Glutamatergic neuron (in vitro differentiated cells): ENCODE results near the gene TCF7. TPM values are rescaled to one million over a fixed set of nuclear protein-coding genes. Genes with fewer than 3 reads are reported as not detected.

Source experiments
- DNase-seq: peaks from one replicate; pipeline ENCODE4 v3.0.0; 2022
- H3K27ac Mint-ChIP-seq: one replicate; pipeline ENCODE4 v1.8.0; 2020; ENCODE audit warnings: mild to moderate bottlenecking, mixed read lengths, inconsistent platforms; ENCODE audit not compliant: unreplicated experiment
- H3K27me3 Mint-ChIP-seq: one replicate; pipeline ENCODE4 v1.8.0; 2020; ENCODE audit warnings: mild to moderate bottlenecking, moderate library complexity, mixed read lengths, inconsistent platforms; ENCODE audit not compliant: unreplicated experiment
- H3K36me3 Mint-ChIP-seq: one replicate; pipeline ENCODE4 v1.8.0; 2020; ENCODE audit warnings: mild to moderate bottlenecking, mixed read lengths, inconsistent platforms; ENCODE audit not compliant: unreplicated experiment
- H3K4me1 Mint-ChIP-seq: one replicate; pipeline ENCODE4 v1.8.0; 2020; ENCODE audit warnings: mild to moderate bottlenecking, low read depth, mixed read lengths, inconsistent platforms; ENCODE audit not compliant: unreplicated experiment
- H3K4me3 Mint-ChIP-seq: one replicate; pipeline ENCODE4 v1.8.0; 2020; ENCODE audit warnings: mild to moderate bottlenecking, mixed read lengths, inconsistent platforms; ENCODE audit not compliant: unreplicated experiment
- H3K9me3 Mint-ChIP-seq: one replicate; pipeline ENCODE4 v1.8.0; 2020; ENCODE audit warnings: mild to moderate bottlenecking, moderate library complexity, mixed read lengths, inconsistent platforms; ENCODE audit not compliant: unreplicated experiment
- CTCF ChIP-seq: fragments of 200-600 bp; sonication (generic); IDR thresholded peaks from one replicate; pipeline ENCODE4 v1.5.0; 2021; ENCODE audit not compliant: partially characterized antibody, unreplicated experiment
- total RNA-seq: library from RNA; stranded (reverse); fragmentation: NEBNext Ultra II Directional; extraction: Animal tissue kit (Norgen Biotek cat#: 25700); gene quantifications from one replicate; pipeline ENCODE4 v1.2.1, GENCODE V29; 2021; ENCODE audit not compliant: unreplicated experiment

TCF7 gene
- total RNA-seq, 1 donor from 2014 or later: 5.8 TPM

GRCh38 chr5:134084570-134084969 is 29.9 kb upstream of the TCF7 start:
- Mint-ChIP-seq H3K4me3 (no peak overlapping the region), H3K27ac (no peak overlapping the region), H3K4me1 (peaks cover 8% of the 10 kb centered on the region), H3K9me3 (no peaks in the 10 kb centered on the region), H3K27me3 (peaks cover 2% of the 10 kb centered on the region), H3K36me3 (no peaks in the 10 kb centered on the region)
- no peak for DNase-seq
- TF ChIP-seq CTCF: no peak

- no peak overlapping the region for H3K27ac Mint-ChIP-seq
- no peak overlapping the region for H3K4me3 Mint-ChIP-seq
- H3K36me3 Mint-ChIP-seq: no peaks in the 10 kb centered on the region
- no peak for DNase-seq
- H3K27me3 Mint-ChIP-seq: peaks cover 2% of the 10 kb centered on the region
- H3K4me1 Mint-ChIP-seq: peaks cover 8% of the 10 kb centered on the region
- TF ChIP-seq CTCF: no peak
- no peaks in the 10 kb centered on the region for H3K9me3 Mint-ChIP-seq
These were observed 29.1 kb upstream of the TCF7 start for GRCh38 chr5:134085411-134085810.

- H3K9me3 Mint-ChIP-seq: no peaks in the 10 kb centered on the region
- H3K4me3 Mint-ChIP-seq: peak overlapping the region; percentile 10
- no peak for TF ChIP-seq CTCF
- H3K36me3 Mint-ChIP-seq: no peaks in the 10 kb centered on the region
- no peak for DNase-seq
- peaks cover 2% of the 10 kb centered on the region for H3K27me3 Mint-ChIP-seq
- no peak overlapping the region for H3K27ac Mint-ChIP-seq
- H3K4me1 Mint-ChIP-seq: peaks cover 8% of the 10 kb centered on the region
These were observed 28.1 kb upstream of the TCF7 start for GRCh38 chr5:134086225-134086942.

- H3K4me1 Mint-ChIP-seq: peaks cover 8% of the 10 kb centered on the region
- peak overlapping the region; percentile 10 for H3K4me3 Mint-ChIP-seq
- peak overlapping the region; percentile 8 for H3K27ac Mint-ChIP-seq
- no peak for TF ChIP-seq CTCF
- no peak for DNase-seq
- H3K27me3 Mint-ChIP-seq: peaks cover 2% of the 10 kb centered on the region
- H3K9me3 Mint-ChIP-seq: no peaks in the 10 kb centered on the region
- H3K36me3 Mint-ChIP-seq: no peaks in the 10 kb centered on the region
These were observed 27.6 kb upstream of the TCF7 start for GRCh38 chr5:134086943-134087305.

- Mint-ChIP-seq H3K27me3 (peaks cover 2% of the 10 kb centered on the region), H3K9me3 (no peaks in the 10 kb centered on the region), H3K36me3 (no peaks in the 10 kb centered on the region), H3K27ac (no peak overlapping the region), H3K4me1 (peaks cover 8% of the 10 kb centered on the region), H3K4me3 (no peak overlapping the region)
- no peak for TF ChIP-seq CTCF
- DNase-seq: no peak
These were observed 26.2 kb upstream of the TCF7 start for GRCh38 chr5:134088291-134088690.
